ENCODE data around the gene CCNY.

DNA sequence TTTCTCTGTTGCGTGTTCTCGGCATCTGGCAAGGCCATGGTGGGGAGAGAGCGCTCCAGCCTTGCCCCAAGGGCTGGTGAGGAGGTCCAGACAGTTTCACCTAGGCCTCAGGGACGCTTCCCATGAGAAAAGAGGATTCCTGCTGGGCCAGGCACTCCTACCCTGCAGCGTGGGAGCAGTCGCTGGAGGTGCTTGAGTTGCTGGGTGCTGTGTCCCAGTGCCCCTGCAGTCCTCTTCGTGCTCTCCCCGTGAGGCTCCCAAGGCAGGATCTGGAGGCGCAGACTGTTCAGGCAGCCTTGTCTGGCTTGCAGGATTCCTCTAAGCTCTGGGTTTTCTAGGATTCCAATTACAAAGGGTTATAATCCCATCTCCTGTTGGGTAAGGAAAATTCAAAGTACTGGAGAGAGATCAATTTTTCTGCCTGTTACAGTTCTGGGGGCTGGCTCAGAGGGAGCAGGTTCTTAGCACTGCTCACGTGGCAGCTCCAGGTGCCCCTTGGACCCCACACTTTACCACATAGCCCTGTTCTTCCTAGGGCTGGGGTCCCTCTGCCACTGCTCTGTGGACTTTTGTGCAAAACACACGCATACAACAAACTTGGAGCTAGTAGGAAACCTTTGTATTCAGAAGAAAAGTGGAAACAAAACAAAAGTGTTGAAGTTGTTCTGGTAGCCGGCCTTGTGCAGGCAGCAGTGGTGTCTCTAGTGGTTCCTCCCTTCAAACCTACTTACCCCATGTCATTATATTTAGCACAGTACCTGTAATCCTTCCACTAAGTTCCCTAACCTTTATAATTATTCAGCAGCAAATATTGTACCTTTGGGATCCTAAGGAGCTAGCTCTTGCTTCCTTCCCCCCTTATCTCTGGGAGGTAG, 60.5 kb downstream of the CCNY start:
- TF ChIP-seq, protein P1, sequence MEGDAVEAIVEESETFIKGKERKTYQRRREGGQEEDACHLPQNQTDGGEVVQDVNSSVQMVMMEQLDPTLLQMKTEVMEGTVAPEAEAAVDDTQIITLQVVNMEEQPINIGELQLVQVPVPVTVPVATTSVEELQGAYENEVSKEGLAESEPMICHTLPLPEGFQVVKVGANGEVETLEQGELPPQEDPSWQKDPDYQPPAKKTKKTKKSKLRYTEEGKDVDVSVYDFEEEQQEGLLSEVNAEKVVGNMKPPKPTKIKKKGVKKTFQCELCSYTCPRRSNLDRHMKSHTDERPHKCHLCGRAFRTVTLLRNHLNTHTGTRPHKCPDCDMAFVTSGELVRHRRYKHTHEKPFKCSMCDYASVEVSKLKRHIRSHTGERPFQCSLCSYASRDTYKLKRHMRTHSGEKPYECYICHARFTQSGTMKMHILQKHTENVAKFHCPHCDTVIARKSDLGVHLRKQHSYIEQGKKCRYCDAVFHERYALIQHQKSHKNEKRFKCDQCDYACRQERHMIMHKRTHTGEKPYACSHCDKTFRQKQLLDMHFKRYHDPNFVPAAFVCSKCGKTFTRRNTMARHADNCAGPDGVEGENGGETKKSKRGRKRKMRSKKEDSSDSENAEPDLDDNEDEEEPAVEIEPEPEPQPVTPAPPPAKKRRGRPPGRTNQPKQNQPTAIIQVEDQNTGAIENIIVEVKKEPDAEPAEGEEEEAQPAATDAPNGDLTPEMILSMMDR (IDR thresholded peaks at IDR 0.05; ENCODE audit: low read length): no peak
- no peak for TF ChIP-seq EZH2phosphoT487 (IDR thresholded peaks at IDR 0.05; ENCODE audit: low read length)

Measured in MM.1S (cell line).